Measurements from ENCODE around the gene SPATA9.
"Not testable (repeated sequence)": the region's sequence is repeated elsewhere in the genome, so short reads cannot be mapped to it uniquely, and the experiment has no call there.

The SPATA9 gene

DNA sequence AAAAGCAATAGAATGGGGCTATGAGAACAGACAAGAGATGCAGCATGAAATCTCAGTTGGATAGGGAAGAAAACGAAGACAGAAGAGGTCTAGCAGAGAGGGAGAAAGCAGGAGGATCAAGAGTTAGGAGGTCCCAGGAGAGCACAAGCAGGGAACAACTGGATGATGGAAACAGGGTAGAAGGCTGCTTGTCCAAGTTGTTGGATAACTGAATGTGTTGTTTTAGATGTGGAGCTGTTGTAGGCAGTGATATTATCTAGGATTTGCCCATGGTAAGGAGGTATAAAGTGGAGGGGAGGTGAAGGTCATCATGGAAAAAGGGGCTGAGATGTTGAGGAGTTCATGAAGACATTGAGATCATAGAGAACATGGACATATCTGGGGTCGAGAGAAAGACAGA lies 35.9 kb upstream of the SPATA9 start:
- H3K27ac ChIP-seq: peak overlapping the region in 1 of 21 experiments; percentile 26
- H3K4me3 ChIP-seq: no peak overlapping the region

DNA sequence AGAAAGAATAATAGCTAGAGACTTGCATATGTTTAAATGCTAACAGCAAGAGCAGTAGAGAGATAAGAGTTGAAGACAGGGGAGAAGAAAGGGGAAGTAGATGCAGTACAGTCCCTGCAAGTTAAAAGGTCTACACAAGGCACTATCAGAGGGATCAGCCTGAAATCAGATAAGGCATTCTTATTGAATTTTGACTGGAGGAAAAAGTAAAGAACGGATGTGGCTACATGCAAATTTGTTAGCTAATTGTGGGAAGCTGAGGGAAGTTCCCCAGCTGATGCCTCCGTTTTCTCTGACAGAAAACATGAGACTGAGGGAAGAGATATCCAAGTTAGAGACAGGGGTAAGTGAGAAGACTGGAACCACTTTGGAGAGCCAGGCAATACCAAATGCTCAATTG lies 35.4 kb upstream of the SPATA9 start:
- H3K4me3 ChIP-seq: no peak overlapping the region
- H3K27ac ChIP-seq: no peak overlapping the region

DNA sequence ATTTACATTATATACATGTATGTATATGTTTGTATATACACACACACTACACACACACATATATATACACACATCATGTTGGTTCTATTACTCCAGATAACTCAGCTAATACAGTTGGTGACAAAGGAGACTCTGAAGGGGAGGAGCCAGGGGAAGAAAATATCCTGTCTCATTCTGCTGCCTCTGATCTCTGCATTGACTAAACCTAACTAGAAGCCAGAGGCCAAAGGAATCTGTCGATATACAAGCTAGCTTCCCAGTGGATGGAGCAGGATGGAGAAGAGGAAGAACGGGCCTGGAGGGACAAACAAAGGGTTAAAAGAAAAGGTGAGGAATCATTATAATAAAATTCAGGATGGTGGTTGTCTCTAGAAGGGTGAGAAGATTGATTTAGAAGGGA lies 34.6 kb upstream of the SPATA9 start:
- H3K27ac ChIP-seq: no peak overlapping the region
- no peak overlapping the region for H3K4me3 ChIP-seq

DNA sequence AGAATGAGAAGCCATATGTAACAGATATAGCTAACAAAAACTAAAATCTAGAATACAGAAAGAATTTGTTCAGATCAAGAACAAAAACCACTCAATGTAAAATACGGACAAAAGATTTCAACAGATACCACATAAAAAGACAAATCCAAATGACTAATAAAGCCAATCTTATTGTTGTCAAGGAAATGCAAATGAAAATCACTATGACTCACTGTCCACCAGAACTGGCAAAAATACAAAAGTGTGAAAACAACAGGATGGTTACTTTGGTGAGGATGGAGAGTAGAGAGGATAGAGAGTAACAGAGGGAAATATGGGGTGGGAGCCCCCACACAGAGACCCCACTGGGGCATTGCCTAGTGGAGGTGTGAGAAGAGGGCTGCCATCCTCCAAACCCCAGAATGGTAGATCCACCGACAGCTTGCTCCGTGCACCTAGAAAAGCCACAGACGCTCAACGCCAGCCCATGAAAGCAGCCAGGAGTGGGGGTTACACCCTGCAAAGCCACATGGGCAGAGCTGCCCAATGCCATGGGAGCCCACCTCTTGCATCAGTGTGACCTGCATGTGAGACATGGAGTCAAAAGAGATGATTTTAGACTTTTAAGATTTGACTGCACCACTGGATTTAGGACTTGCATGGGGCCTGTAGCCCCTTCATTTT lies 33.1 kb upstream of the SPATA9 start:
- H3K27ac ChIP-seq: peak overlapping the region in 1 of 21 experiments; percentile 26
- H3K4me3 ChIP-seq: no peak overlapping the region

DNA sequence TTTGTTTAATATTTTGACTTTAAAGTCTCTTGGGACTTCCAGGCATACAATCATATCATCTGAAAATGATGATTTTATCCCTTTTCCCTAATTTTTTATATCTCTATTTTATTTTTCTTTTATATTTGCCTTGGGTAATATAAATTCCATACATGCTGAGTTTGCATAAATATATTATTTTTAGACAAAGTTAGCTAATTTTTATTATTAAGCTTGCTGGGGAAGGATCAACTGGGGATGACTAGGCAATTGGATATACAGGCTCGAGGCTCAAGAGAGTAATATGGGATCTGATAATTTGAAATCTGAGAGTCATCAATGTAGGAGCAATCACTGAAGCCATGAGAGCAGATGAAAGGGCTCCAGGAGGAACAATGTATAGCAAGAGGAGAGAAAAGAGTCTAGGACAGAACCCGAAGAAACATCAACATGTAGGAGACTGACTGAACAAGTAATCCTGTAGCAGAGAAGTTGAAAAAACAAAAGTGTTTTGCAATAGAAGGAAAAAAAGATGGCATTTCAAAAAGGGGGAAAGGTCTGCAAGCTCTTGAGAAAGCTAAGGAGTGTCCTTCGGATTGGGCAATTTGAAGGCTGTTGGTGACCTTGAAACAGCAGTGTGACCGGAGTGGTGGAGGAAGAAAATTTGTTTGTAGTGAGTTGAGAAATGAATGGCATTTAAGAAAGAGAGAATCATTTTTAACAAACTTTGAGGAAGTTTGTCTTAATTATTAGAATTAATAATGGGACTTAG lies 31.3 kb upstream of the SPATA9 start:
- Histone ChIP-seq H3K27ac (no peak overlapping the region), H3K4me3 (no peak overlapping the region)

DNA sequence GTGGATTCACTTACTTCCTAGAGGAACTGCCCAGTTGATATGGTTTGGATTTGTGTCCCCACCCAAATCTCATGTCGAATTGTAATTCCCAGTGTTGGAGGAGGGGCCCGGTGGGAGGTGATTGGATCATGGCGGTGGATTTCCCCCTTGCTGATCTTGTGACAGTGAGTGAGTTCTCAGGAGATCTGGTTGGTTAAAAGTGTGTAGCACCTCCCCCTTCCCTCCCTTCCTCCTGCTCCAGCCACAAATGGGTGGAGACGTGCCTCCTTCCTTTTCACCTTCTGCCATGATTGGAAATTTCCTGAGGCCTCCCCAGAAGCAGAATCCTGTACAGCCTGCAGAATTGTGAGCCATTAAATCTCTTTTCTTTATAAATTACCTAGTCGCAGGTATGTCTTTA lies 30.5 kb upstream of the SPATA9 start:
- not testable (repeated sequence) for H3K4me3 ChIP-seq, H3K27ac ChIP-seq

DNA sequence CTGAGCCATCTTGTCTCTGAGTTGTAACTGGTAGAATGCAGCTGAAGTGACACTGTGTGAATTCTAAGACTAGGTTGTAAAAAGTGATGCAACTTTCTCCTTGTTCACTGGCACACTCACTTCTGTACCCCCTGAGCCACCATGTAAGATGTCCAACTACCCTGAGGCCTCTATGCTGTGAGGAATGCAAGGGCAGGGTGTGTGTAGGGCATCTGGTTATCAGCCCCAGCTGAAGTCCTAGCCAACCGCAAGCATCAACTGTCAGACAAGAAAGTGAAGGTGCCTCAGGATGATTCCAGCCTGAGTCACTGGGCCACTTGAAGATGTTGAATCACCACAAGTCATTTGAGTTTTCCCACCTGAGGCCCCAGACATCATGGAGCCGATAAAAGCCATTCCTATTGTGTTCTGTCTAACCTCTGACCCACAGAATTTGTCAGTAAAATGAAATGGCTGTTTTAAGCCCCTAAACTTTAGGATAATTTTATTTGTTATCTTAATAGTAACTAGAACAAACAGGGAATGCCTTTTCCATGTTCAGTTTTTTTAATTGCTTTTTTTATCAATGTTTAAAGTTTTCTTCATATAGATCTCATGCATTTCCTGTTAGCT lies 29.7 kb upstream of the SPATA9 start:
- Histone ChIP-seq H3K27ac (no peak overlapping the region), H3K4me3 (no peak overlapping the region)

DNA sequence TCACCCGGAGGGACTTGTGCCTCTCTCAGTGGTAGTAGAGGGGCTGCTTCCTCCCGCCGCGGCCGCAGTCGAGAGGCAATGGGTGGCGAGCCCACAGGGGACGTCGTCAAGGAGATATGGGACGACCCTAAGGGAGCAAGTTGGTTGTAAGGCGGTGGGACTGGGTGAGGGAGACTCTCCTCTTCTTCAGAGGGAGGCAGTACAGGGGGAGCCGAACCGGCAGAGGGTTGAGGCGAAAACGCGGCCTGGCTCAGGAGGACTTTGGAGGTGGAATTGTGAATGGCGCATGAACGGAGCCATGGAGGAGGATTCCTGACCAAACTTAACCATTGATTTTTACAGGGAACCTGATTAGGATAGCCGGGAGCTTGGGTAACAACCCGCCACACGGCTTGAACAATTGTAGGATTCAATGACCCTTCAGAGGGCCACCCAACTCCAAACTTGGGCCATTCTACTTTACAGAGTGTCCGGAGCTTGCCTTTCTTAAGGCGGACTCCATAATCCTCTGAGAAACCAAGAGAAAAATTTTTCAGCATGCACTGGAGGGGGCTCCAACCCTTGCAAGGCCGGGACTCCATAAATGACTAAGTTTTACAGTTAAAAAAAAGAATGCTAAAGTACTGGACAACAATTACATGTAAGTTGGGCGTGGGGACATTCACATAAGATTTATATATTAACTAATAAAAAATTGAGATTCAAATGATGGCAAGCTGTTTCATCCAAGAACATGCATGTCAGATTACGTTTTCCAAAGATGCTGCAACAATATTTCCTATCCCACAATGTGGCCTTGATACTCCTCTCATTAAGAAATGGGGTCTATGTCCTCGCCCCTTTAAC lies 28.9 kb upstream of the SPATA9 start:
- Histone ChIP-seq H3K4me3 (no peak overlapping the region), H3K27ac (no peak overlapping the region)

DNA sequence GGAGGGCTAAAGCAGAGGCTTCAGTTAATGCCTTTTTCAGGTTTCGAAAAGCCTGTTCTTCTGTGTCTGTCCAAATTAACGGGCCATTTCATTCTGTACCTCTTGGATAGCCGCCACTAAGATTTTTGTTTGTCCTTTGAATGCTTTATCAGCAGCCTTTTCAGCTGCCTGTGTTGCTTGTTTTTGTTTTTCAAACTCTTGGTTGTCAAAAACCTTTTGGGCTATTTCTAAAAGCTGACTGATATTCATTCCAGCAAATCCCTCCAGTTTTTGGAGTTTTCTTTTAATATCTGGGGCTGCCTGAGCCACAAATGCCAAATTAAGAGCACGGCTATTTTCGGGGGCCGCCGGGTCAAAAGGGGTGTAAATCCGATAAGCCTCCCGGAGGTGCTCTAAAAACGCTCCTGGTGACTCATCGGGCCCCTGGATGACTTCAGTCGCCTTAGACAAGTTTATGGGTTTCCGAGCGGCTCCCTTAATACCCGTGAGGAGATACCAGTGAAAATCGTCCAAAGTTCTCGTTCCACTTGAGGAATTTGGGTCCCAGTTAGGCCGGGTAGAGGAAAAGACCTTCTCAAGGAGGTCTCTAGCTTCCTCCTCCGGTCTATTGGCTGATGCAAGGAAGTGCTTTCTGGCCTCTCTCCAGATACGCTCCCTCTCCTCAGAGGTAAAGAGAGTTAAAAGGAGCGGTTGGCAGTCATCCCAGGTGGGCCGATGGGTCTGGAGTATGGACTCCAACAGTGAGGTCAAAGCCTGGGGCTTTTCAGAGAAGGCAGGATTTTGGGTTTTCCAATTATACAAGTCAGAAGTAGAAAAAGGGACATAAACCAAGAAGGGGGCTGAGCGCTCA lies 28.1 kb upstream of the SPATA9 start:
- not testable (repeated sequence) for H3K4me3 ChIP-seq, H3K27ac ChIP-seq

DNA sequence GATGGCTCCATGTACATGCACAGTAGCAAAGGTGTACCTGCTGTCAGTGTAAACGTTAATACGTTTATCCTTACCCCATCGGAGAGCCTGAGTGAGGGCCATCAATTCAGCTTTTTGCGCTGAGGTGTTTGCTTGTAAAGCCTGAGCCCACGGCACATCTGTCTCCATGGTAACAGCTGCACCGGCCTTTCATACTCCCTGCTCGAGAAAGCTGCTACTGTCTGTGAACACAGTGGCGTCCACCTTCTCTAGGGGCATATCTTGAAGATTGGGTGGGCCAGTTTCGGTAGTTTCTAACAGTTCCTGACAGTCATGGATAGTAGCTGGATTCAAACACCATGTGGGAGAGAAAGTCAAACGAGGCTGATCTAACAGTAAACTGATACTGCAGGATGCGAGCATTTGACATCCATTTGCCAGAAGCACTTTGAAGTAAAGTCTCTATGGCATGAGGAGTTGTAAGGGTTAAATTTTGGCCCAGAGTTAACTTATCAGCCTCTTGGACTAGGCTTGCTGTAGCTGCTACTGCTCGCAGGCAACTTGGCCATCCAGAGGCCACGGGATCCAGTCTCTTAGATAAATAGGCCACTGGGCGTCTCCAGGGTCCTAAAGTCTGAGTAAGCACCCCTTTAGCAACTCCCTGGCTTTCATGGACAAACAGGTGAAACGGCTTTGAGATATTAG lies 27.3 kb upstream of the SPATA9 start:
- Histone ChIP-seq H3K4me3 (no peak overlapping the region), H3K27ac (no peak overlapping the region)

DNA sequence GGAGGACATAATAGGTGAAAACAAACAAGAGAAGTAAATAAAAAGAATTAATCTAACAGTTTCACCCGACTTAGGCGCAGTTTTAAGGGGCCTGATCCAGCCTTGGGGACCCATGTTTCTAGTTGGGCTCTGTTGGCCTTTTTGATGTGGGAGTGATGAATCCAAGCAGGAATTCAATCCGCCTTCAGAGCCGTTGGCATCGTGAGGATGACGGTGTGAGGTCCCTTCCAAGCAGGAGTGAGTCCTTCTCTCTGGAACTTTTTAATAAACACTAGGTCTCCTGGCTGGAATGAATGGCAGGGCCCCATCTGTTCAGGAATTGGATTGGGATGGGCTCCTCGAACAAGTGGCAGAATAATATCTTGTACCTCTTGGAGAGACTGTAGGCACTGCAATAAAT lies 26.1 kb upstream of the SPATA9 start:
- Histone ChIP-seq H3K27ac (no peak overlapping the region), H3K4me3 (no peak overlapping the region)

DNA sequence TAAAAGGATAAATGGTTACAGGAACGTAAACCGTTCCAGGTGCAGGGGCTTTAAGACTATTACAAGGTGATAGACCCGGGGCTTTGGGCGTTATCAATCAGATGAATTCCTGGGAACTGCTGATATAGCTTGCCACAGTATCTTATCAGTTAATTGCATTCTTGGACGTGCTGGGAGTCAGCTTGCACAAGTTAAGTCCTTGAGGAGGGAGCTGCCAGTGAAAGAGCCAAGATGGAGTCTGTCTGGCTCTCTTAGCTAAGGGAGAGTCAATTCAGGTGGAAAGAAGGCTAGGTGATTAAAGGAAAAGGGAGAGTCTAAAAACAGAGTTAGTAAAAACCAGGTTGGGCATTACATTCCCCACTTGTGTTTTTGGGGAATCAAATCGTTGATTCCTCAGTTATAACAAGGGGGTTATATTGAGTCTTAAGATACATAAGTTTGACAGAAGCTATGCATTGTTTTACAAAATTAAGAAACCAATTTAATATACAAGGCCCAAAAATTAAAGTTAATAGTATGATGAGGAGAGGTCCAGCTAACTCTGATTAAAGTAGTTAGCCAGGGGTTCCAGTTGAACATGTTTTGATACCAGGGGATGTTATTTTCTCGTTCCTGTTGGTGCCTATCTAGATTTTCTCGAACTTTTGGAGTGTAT lies 24.9 kb upstream of the SPATA9 start:
- H3K4me3 ChIP-seq, H3K27ac ChIP-seq: not testable (repeated sequence)

DNA sequence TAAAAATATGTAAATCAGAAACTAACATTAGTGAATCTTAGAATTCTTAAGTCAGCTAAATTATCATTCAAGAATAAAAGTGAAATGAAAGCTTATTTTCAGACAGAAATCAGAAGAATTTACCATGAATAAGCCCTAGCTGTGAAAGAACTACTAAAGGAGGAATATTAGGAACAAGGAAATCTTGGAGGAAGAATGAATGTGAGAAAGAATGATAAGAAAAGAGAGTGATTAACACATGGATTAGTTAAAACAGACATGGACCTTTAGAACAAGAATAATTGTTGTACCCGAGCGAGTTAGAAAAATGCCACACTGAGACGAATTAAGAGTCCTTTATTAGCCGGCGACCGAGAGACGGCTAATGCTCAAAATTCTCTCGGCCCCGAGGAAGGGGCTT lies 24.3 kb upstream of the SPATA9 start:
- no peak overlapping the region for H3K4me3 ChIP-seq
- no peak overlapping the region for H3K27ac ChIP-seq

DNA sequence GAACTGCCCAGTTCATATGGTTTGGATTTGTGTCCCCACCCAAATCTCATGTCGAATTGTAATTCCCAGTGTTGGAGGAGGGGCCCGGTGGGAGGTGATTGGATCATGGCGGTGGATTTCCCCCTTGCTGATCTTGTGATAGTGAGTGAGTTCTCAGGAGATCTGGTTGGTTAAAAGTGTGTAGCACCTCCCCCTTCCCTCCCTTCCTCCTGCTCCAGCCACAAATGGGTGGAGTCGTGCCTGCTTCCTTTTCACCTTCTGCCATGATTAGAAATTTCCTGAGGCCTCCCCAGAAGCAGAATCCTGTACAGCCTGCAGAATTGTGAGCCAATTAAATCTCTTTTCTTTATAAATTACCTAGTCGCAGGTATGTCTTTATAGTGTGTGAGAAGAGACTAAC lies 23.4 kb upstream of the SPATA9 start:
- H3K27ac ChIP-seq, H3K4me3 ChIP-seq: not testable (repeated sequence)

DNA sequence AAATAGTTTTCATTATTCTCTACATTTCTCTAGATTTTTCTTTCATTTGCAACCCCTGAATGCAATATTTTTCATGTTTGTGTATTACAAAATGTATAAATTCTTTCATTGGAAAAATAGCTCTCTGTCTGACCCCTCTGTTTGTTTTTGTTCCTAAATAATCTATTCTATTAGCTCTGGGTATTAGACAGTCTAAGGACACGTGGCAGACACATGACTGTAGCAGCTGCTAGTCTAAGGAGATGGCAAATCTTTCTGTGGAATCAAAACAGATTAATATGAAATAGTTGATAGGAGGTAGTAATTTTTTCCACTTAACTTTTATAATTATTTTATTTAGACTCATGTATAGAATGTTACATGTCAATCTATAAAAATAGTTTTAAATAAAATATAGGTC lies 21.4 kb upstream of the SPATA9 start:
- Histone ChIP-seq H3K27ac (no peak overlapping the region), H3K4me3 (no peak overlapping the region)

DNA sequence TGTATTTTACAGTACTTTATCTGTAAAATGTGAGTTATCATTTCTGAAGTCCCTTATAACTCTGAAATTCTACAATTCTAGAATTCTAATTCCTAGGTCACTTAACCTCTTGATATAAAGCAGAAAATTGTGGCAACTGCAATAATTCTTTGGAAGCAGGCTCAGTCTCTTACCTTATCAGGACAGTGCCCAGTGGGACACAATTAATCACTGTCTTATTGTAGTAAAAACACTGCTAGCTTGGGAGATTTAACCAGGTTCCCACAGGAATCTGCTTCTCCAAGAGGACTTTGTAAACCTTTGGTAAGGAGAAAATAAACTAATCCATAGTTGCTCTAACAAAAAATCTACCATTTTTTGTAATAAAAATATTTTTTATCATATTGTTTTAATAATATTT lies 18.3 kb upstream of the SPATA9 start:
- no peak overlapping the region for H3K4me3 ChIP-seq

DNA sequence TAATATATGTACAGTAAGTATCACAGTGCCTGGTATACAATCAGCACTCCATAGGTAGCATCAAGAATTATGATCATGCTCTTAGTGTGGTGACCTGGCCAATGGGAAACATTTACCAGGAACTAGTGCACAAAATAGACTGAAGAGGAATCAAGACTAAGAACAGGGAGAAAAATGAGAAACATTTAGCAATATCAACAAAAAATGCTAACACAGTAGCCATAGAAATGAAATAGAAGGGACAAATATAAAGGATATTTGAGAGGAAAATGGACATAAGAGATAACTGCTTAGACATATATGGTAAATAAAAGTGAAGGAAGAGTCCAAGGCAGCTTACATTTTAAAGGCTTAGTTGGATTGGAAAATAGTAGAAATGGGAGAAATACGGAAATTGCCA lies 16.5 kb upstream of the SPATA9 start:
- no peak overlapping the region for H3K4me3 ChIP-seq
- no peak overlapping the region for H3K27ac ChIP-seq

More for the DNA sequence above, 18.3 kb upstream of the SPATA9 start:
- no peak overlapping the region for H3K27ac ChIP-seq

All from skin epidermis (tissue), 12 donors.